Neural cell (in vitro differentiated cells): ENCODE results near the gene FGR. TPM values are rescaled to one million over a fixed set of nuclear protein-coding genes. Genes with fewer than 3 reads are reported as not detected.

Experiments
- H2AFZ ChIP-seq: fragments of 200-600, 300-800 bp; sonication (generic), shearing (Covaris generic); 2 replicates; pipeline ENCODE4 v1.6.0; 2014; ENCODE audit warnings: low read depth, mild to moderate bottlenecking, antibody characterized with exemption, low read length, moderate library complexity
- H3F3A ChIP-seq: fragments of 200-600 bp; shearing (Covaris generic); 2 replicates; pipeline ENCODE4 v1.6.1; 2016; ENCODE audit warnings: mild to moderate bottlenecking, moderate library complexity, mixed read lengths, antibody characterized with exemption, low read length; ENCODE audit not compliant: insufficient read depth, poor library complexity, severe bottlenecking
- H3K27ac ChIP-seq: fragments of 200-600, 300-800 bp; sonication (generic), shearing (Covaris generic); 2 replicates; pipeline ENCODE4 v1.5.1; 2014; ENCODE audit warnings: mild to moderate bottlenecking, low read length, moderate library complexity
- H3K27me3 ChIP-seq: fragments of 300-800, 200-600 bp; sonication (generic), shearing (Covaris generic); 2 replicates; pipeline ENCODE4 v1.6.0; 2014; ENCODE audit warnings: mild to moderate bottlenecking, low read depth, low read length, moderate library complexity; ENCODE audit not compliant: insufficient read depth
- H3K36me3 ChIP-seq: fragments of 300-800, 200-600 bp; sonication (generic), shearing (Covaris generic); 2 replicates; pipeline ENCODE4 v1.5.1; 2014; ENCODE audit warnings: mild to moderate bottlenecking, antibody characterized with exemption, low read length, moderate library complexity; ENCODE audit not compliant: insufficient read depth
- H3K4me2 ChIP-seq: fragments of 300-800, 200-600 bp; sonication (generic), shearing (Covaris generic); 2 replicates; pipeline ENCODE4 v1.6.0; 2014; ENCODE audit warnings: mild to moderate bottlenecking, low read length
- H3K4me3 ChIP-seq: fragments of 300-800, 200-600 bp; sonication (generic), shearing (Covaris generic); 2 replicates; pipeline ENCODE4 v1.5.1; 2014; ENCODE audit warnings: mild to moderate bottlenecking, low read length, moderate library complexity
- H3K79me2 ChIP-seq: fragments of 200-600 bp; shearing (Covaris generic); replicated peaks from 2 replicates; pipeline ENCODE4 v1.6.0; 2014; ENCODE audit warnings: mild to moderate bottlenecking, low read length, moderate library complexity; ENCODE audit not compliant: insufficient read depth
- H3K9ac ChIP-seq: fragments of 300-800, 200-600 bp; sonication (generic), shearing (Covaris generic); 2 replicates; pipeline ENCODE4 v1.6.1; 2016; ENCODE audit warnings: mild to moderate bottlenecking, low read length, mixed read lengths
- H3K9me2 ChIP-seq: fragments of 200-600 bp; shearing (Covaris generic); 2 replicates; pipeline ENCODE4 v1.6.1; 2016; ENCODE audit warnings: mild to moderate bottlenecking, low read length, mixed read lengths; ENCODE audit not compliant: insufficient read depth
- H3K9me3 ChIP-seq: fragments of 200-600, 300-800 bp; sonication (generic), shearing (Covaris generic); 2 replicates; pipeline ENCODE4 v1.6.1; 2016; ENCODE audit warnings: mild to moderate bottlenecking, mixed run types, low read length, moderate library complexity, mixed read lengths
- H4K20me1 ChIP-seq: fragments of 200-600 bp; shearing (Covaris generic); 2 replicates; pipeline ENCODE4 v1.6.1; 2016; ENCODE audit warnings: mild to moderate bottlenecking, mixed run types; ENCODE audit not compliant: insufficient read depth
- EP300 ChIP-seq: fragments of 450-650 bp; conservative IDR thresholded peaks from 2 replicates; pipeline ENCODE4 v1.6.1; 2014; ENCODE audit warnings: antibody characterized with exemption, mild to moderate bottlenecking, moderate library complexity; ENCODE audit not compliant: poor library complexity, severe bottlenecking
- EZH2 ChIP-seq: fragments of 200-600, 300-800 bp; shearing (Covaris generic), sonication (generic); IDR thresholded peaks from 2 replicates; pipeline ENCODE4 v1.6.1; 2014; ENCODE audit warnings: antibody characterized with exemption, low read length, borderline replicate concordance, mild to moderate bottlenecking; ENCODE audit not compliant: insufficient read depth, poor library complexity, severe bottlenecking
- MXI1 ChIP-seq: fragments of 450-650 bp; conservative IDR thresholded peaks from 2 replicates; pipeline ENCODE4 v1.6.1; 2014; ENCODE audit warnings: antibody characterized with exemption, mild to moderate bottlenecking; ENCODE audit not compliant: poor library complexity, severe bottlenecking
- POLR2AphosphoS5 ChIP-seq: IDR thresholded peaks from 2 replicates; pipeline ENCODE4 v1.6.1; 2012
- RAD21 ChIP-seq: fragments of 450-650 bp; conservative IDR thresholded peaks from 2 replicates; pipeline ENCODE4 v1.6.1; 2014; ENCODE audit warnings: antibody characterized with exemption, mild to moderate bottlenecking, moderate library complexity
- SMC3 ChIP-seq: fragments of 450-650 bp; conservative IDR thresholded peaks from 2 replicates; pipeline ENCODE4 v1.6.1; 2014; ENCODE audit warnings: antibody characterized with exemption, mild to moderate bottlenecking, moderate library complexity; ENCODE audit not compliant: poor library complexity
- TAF1 ChIP-seq: IDR thresholded peaks from 2 replicates; pipeline ENCODE4 v1.6.1; 2012; ENCODE audit warnings: low read depth
- polyA plus RNA-seq: library from polyadenylated mRNA; depleted of rRNA; stranded (reverse); fragments of >200 nt; gene quantifications from 2 replicates; pipeline ENCODE4 v1.2.3, GENCODE V29; 2014
- TF ChIP-seq, protein P1 (sequence below): IDR thresholded peaks from 2 replicates; pipeline ENCODE4 v1.6.1; 2012; ENCODE audit warnings: borderline replicate concordance
- TF ChIP-seq, protein P2 (sequence below): fragments of 450-650 bp; IDR thresholded peaks from 2 replicates; pipeline ENCODE4 v1.5.1; 2014; ENCODE audit warnings: antibody characterized with exemption, mild to moderate bottlenecking, moderate library complexity; ENCODE audit not compliant: poor library complexity, severe bottlenecking

Gene FGR
- polyA plus RNA-seq, 1 donor from 2014 or later = not detected

DNA sequence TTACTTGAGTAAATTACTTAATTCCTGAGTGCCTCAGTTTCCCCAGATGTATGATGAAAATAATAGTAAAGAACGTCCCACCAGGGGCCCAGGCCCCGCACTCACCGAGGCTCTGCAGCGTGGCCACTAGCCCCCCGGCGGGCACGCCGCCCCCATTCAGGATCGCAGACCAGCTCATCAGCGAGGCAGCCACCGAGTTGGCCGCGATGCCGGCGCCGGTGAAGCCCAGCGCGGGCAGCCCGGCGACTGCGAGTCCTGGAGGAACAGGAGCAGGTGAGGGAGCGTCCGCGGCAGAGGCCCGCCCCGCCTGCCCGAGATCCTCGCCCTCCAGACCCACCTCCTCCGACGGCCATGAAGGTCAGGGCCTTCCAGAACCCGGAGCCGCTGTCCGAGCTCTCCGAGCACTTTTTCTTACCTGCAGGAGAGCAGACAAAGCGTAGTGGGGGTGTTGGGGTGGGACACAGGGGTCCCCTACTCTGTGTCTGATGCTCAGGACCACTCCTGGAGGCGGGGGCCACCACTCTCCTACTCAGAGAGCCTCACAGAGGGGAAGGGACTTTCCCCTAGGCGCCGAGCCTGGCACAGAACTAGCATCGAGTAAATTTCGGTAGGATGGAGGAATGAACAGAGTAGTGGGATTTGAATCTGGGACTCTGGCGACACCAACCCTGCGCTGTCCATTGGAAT is 33.3 kb upstream of the FGR start:
- Histone ChIP-seq H3F3A (peaks cover 3% of the 10 kb centered on the region), H2AFZ (no peak overlapping the region), H3K9me2 (no peaks in the 10 kb centered on the region), H3K36me3 (no peaks in the 10 kb centered on the region), H4K20me1 (no peaks in the 10 kb centered on the region), H3K9ac (no peak overlapping the region), H3K9me3 (no peaks in the 10 kb centered on the region), H3K4me2 (no peak overlapping the region), H3K4me3 (no peak overlapping the region), H3K27ac (no peak overlapping the region), H3K79me2 (no peaks in the 10 kb centered on the region), H3K27me3 (no peaks in the 10 kb centered on the region)
- TF ChIP-seq, protein P1, sequence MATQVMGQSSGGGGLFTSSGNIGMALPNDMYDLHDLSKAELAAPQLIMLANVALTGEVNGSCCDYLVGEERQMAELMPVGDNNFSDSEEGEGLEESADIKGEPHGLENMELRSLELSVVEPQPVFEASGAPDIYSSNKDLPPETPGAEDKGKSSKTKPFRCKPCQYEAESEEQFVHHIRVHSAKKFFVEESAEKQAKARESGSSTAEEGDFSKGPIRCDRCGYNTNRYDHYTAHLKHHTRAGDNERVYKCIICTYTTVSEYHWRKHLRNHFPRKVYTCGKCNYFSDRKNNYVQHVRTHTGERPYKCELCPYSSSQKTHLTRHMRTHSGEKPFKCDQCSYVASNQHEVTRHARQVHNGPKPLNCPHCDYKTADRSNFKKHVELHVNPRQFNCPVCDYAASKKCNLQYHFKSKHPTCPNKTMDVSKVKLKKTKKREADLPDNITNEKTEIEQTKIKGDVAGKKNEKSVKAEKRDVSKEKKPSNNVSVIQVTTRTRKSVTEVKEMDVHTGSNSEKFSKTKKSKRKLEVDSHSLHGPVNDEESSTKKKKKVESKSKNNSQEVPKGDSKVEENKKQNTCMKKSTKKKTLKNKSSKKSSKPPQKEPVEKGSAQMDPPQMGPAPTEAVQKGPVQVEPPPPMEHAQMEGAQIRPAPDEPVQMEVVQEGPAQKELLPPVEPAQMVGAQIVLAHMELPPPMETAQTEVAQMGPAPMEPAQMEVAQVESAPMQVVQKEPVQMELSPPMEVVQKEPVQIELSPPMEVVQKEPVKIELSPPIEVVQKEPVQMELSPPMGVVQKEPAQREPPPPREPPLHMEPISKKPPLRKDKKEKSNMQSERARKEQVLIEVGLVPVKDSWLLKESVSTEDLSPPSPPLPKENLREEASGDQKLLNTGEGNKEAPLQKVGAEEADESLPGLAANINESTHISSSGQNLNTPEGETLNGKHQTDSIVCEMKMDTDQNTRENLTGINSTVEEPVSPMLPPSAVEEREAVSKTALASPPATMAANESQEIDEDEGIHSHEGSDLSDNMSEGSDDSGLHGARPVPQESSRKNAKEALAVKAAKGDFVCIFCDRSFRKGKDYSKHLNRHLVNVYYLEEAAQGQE = no peak
- no peak for TF ChIP-seq MXI1
- TF ChIP-seq RAD21 = no peak
- no peak for TF ChIP-seq SMC3
- no peak for TF ChIP-seq EP300
- TF ChIP-seq TAF1 = no peak
- no peak for TF ChIP-seq POLR2AphosphoS5
- no peak for TF ChIP-seq EZH2
- TF ChIP-seq, protein P2, sequence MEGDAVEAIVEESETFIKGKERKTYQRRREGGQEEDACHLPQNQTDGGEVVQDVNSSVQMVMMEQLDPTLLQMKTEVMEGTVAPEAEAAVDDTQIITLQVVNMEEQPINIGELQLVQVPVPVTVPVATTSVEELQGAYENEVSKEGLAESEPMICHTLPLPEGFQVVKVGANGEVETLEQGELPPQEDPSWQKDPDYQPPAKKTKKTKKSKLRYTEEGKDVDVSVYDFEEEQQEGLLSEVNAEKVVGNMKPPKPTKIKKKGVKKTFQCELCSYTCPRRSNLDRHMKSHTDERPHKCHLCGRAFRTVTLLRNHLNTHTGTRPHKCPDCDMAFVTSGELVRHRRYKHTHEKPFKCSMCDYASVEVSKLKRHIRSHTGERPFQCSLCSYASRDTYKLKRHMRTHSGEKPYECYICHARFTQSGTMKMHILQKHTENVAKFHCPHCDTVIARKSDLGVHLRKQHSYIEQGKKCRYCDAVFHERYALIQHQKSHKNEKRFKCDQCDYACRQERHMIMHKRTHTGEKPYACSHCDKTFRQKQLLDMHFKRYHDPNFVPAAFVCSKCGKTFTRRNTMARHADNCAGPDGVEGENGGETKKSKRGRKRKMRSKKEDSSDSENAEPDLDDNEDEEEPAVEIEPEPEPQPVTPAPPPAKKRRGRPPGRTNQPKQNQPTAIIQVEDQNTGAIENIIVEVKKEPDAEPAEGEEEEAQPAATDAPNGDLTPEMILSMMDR = no peak

DNA sequence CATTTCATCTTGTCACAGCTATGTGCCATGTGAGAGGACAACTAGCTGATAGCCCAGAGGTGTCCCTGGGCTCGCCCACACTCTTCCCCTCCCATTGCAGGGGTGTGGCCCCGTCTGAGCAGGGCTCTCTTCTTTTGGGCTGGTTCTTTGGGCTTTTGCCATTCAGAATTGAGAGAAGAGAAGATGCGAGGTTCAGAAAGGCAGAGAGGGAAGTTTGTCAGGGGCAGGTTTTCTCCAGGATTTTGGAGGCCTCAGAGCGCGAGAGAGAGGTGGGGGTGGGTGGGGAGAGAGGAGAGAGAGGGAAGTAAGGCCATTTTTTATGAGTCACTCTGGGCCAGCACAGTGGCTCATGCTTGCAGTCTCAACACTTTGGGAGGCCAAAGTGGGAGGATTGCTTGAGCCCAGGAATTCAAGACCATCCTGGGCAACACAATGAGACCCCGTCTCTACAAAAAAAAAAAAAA is 31.8 kb upstream of the FGR start:
- H3K4me2 ChIP-seq = no peak overlapping the region
- no peak overlapping the region for H3K9ac ChIP-seq
- H3K36me3 ChIP-seq = no peaks in the 10 kb centered on the region
- H3K9me2 ChIP-seq = no peaks in the 10 kb centered on the region
- no peaks in the 10 kb centered on the region for H3F3A ChIP-seq
- H3K79me2 ChIP-seq = no peaks in the 10 kb centered on the region
- no peak overlapping the region for H2AFZ ChIP-seq
- no peak overlapping the region for H3K27ac ChIP-seq
- H3K4me3 ChIP-seq = no peak overlapping the region
- H3K9me3 ChIP-seq = no peaks in the 10 kb centered on the region
- TF ChIP-seq TAF1 = no peak
- TF ChIP-seq, protein P1 = no peak
- no peak for TF ChIP-seq EZH2
- TF ChIP-seq, protein P2 = no peak
- no peak for TF ChIP-seq MXI1
- no peak for TF ChIP-seq RAD21
- no peak for TF ChIP-seq POLR2AphosphoS5
- TF ChIP-seq SMC3 = no peak
- no peak for TF ChIP-seq EP300
- no peaks in the 10 kb centered on the region for H4K20me1 ChIP-seq
- H3K27me3 ChIP-seq = no peaks in the 10 kb centered on the region
